Measurements from ENCODE around the gene FAM171A2. TPM values are rescaled to one million over a fixed set of nuclear protein-coding genes. Genes with fewer than 3 reads are reported as not detected.

Gene FAM171A2
- total and polyA plus RNA-seq, 4 donors, result 0.08 to 1.1 (median 0.18) TPM; not detected in 1

DNA sequence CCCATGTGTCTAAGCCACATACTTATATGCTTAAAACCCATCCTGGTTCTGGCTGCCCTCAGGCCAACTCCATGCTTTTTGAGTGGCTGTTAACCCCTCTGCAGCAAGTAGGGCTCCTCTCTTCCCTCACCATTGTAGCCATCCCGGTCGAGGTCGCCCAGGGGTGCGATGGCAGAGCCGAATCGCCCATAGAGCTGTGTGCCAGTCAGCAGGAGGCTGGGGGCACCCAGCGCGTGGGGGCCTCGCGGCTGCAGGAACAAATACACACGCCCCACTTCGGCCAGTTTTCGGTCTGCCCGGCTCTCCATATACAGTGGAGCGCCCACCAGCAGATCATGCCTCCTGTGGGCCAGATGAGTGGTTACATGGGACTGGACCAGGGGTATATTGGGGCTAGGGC, 19.7 kb upstream of the FAM171A2 start:
- TF ChIP-seq EGR1 (IDR thresholded peaks at IDR 0.05; ENCODE audit: low read depth in 2 of 2), result no peak
- TF ChIP-seq, protein P1, sequence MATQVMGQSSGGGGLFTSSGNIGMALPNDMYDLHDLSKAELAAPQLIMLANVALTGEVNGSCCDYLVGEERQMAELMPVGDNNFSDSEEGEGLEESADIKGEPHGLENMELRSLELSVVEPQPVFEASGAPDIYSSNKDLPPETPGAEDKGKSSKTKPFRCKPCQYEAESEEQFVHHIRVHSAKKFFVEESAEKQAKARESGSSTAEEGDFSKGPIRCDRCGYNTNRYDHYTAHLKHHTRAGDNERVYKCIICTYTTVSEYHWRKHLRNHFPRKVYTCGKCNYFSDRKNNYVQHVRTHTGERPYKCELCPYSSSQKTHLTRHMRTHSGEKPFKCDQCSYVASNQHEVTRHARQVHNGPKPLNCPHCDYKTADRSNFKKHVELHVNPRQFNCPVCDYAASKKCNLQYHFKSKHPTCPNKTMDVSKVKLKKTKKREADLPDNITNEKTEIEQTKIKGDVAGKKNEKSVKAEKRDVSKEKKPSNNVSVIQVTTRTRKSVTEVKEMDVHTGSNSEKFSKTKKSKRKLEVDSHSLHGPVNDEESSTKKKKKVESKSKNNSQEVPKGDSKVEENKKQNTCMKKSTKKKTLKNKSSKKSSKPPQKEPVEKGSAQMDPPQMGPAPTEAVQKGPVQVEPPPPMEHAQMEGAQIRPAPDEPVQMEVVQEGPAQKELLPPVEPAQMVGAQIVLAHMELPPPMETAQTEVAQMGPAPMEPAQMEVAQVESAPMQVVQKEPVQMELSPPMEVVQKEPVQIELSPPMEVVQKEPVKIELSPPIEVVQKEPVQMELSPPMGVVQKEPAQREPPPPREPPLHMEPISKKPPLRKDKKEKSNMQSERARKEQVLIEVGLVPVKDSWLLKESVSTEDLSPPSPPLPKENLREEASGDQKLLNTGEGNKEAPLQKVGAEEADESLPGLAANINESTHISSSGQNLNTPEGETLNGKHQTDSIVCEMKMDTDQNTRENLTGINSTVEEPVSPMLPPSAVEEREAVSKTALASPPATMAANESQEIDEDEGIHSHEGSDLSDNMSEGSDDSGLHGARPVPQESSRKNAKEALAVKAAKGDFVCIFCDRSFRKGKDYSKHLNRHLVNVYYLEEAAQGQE (IDR thresholded peaks at IDR 0.05), result no peak
- TF ChIP-seq, protein P2, sequence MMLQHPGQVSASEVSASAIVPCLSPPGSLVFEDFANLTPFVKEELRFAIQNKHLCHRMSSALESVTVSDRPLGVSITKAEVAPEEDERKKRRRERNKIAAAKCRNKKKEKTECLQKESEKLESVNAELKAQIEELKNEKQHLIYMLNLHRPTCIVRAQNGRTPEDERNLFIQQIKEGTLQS (IDR thresholded peaks at IDR 0.05), result no peak
- no peak for TF ChIP-seq HNF4A (conservative IDR thresholded peaks at IDR 0.05)
- no peak for TF ChIP-seq HNF4G (IDR thresholded peaks at IDR 0.05)
- no peak for TF ChIP-seq RAD21 (IDR thresholded peaks at IDR 0.05)
- TF ChIP-seq, protein P3, sequence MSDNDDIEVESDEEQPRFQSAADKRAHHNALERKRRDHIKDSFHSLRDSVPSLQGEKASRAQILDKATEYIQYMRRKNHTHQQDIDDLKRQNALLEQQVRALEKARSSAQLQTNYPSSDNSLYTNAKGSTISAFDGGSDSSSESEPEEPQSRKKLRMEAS (IDR thresholded peaks at IDR 0.05), result no peak
- no peak for TF ChIP-seq FOXA1 (IDR thresholded peaks at IDR 0.05)
- no peak for TF ChIP-seq RXRA (IDR thresholded peaks at IDR 0.05)
- TF ChIP-seq SP1 (IDR thresholded peaks at IDR 0.05), result no peak
- TF ChIP-seq JUND (IDR thresholded peaks at IDR 0.05), result no peak
- no peak for TF ChIP-seq YY1 (IDR thresholded peaks at IDR 0.05)
- WGBS, result 89% methylated on average over 15 of the region's 15 CpGs
- H3K4me1 ChIP-seq (ENCODE audit: control insufficient read depth in 4 of 4, insufficient read depth in 4 of 4, low read length in 3 of 4), result peaks cover 5 to 11% (median 7%) of the 10 kb centered on the region in 4 donors
- H3K27me3 ChIP-seq (ENCODE audit: control insufficient read depth in 4 of 4, insufficient read depth in 4 of 4, low read length in 3 of 4), result no peaks in the 10 kb centered on the region
- DNase-seq (ENCODE audit: low spot score), result no peak
- H3K4me3 ChIP-seq (ENCODE audit: low read depth in 1 of 3, low read length in 3 of 3), result no peak overlapping the region
- no peak overlapping the region for H3K27ac ChIP-seq (ENCODE audit: low read depth in 1 of 2, low read length in 2 of 2)
- no peaks in the 10 kb centered on the region for H3K36me3 ChIP-seq (ENCODE audit: control insufficient read depth in 4 of 4, insufficient read depth in 3 of 4, low read depth in 1 of 4, low read length in 3 of 4)
- H3K9me3 ChIP-seq (ENCODE audit: control insufficient read depth in 4 of 4, low read length in 3 of 4), result no peaks in the 10 kb centered on the region
- H3K9ac ChIP-seq (ENCODE audit: low read depth in 1 of 2, low read length in 2 of 2), result no peak overlapping the region

DNA sequence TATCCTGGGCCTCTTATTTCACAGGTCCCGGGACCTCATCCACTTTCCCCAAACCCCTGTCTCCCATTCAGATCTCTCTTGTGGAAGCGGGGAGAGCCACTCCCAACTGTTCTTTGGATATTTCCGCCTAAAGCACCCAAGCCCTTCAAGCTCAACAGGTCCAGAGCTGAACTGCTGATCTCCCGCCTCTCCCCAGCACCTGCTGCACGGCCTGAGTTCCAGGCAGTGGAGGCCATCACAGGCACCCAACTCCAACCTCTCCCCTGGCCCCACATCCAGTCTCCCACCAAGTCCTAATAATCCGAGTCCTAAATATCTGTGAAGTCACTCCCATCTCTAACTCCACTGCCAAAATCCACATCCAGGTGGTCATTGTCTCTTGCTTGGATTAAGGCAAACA, 19.3 kb upstream of the FAM171A2 start:
- Histone ChIP-seq H3K4me1 (ENCODE audit: control insufficient read depth in 4 of 4, insufficient read depth in 4 of 4, low read length in 3 of 4) (peaks cover 5 to 11% (median 7%) of the 10 kb centered on the region in 4 donors), H3K9me3 (ENCODE audit: control insufficient read depth in 4 of 4, low read length in 3 of 4) (no peaks in the 10 kb centered on the region), H3K36me3 (ENCODE audit: control insufficient read depth in 4 of 4, insufficient read depth in 3 of 4, low read depth in 1 of 4, low read length in 3 of 4) (no peaks in the 10 kb centered on the region), H3K4me3 (ENCODE audit: low read depth in 1 of 3, low read length in 3 of 3) (no peak overlapping the region), H3K9ac (ENCODE audit: low read depth in 1 of 2, low read length in 2 of 2) (no peak overlapping the region), H3K27me3 (ENCODE audit: control insufficient read depth in 4 of 4, insufficient read depth in 4 of 4, low read length in 3 of 4) (no peaks in the 10 kb centered on the region), H3K27ac (ENCODE audit: low read depth in 1 of 2, low read length in 2 of 2) (no peak overlapping the region)
- 88% methylated on average over 6 of the region's 6 CpGs for WGBS
- no peak for DNase-seq (ENCODE audit: low spot score)
- TF ChIP-seq, protein P3 (IDR thresholded peaks at IDR 0.05), result no peak
- no peak for TF ChIP-seq HNF4A (conservative IDR thresholded peaks at IDR 0.05)
- TF ChIP-seq RAD21 (IDR thresholded peaks at IDR 0.05), result no peak
- no peak for TF ChIP-seq NR2F2 (IDR thresholded peaks at IDR 0.05)
- TF ChIP-seq HNF4G (IDR thresholded peaks at IDR 0.05), result no peak
- TF ChIP-seq TAF1 (conservative IDR thresholded peaks at IDR 0.05), result no peak
- no peak for TF ChIP-seq YY1 (IDR thresholded peaks at IDR 0.05)
- TF ChIP-seq, protein P4, sequence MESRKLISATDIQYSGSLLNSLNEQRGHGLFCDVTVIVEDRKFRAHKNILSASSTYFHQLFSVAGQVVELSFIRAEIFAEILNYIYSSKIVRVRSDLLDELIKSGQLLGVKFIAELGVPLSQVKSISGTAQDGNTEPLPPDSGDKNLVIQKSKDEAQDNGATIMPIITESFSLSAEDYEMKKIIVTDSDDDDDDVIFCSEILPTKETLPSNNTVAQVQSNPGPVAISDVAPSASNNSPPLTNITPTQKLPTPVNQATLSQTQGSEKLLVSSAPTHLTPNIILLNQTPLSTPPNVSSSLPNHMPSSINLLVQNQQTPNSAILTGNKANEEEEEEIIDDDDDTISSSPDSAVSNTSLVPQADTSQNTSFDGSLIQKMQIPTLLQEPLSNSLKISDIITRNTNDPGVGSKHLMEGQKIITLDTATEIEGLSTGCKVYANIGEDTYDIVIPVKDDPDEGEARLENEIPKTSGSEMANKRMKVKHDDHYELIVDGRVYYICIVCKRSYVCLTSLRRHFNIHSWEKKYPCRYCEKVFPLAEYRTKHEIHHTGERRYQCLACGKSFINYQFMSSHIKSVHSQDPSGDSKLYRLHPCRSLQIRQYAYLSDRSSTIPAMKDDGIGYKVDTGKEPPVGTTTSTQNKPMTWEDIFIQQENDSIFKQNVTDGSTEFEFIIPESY (IDR thresholded peaks at IDR 0.05), result no peak
- no peak for TF ChIP-seq RXRA (IDR thresholded peaks at IDR 0.05)
- TF ChIP-seq, protein P5, sequence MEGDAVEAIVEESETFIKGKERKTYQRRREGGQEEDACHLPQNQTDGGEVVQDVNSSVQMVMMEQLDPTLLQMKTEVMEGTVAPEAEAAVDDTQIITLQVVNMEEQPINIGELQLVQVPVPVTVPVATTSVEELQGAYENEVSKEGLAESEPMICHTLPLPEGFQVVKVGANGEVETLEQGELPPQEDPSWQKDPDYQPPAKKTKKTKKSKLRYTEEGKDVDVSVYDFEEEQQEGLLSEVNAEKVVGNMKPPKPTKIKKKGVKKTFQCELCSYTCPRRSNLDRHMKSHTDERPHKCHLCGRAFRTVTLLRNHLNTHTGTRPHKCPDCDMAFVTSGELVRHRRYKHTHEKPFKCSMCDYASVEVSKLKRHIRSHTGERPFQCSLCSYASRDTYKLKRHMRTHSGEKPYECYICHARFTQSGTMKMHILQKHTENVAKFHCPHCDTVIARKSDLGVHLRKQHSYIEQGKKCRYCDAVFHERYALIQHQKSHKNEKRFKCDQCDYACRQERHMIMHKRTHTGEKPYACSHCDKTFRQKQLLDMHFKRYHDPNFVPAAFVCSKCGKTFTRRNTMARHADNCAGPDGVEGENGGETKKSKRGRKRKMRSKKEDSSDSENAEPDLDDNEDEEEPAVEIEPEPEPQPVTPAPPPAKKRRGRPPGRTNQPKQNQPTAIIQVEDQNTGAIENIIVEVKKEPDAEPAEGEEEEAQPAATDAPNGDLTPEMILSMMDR (IDR thresholded peaks at IDR 0.05; ENCODE audit: low read depth, low read length, missing input control), result no peak
- TF ChIP-seq, protein P1 (IDR thresholded peaks at IDR 0.05), result no peak
- TF ChIP-seq FOXA2 (IDR thresholded peaks at IDR 0.05), result no peak
- no peak for TF ChIP-seq FOXA1 (IDR thresholded peaks at IDR 0.05)
- no peak for TF ChIP-seq SP1 (IDR thresholded peaks at IDR 0.05)
- no peak for TF ChIP-seq GABPA (IDR thresholded peaks at IDR 0.05 in 1 of 2, conservative IDR thresholded peaks at IDR 0.05 in 1 of 2)
- TF ChIP-seq EGR1 (IDR thresholded peaks at IDR 0.05; ENCODE audit: low read depth in 2 of 2), result no peak
- TF ChIP-seq, protein P2 (IDR thresholded peaks at IDR 0.05), result no peak
- no peak for TF ChIP-seq JUND (IDR thresholded peaks at IDR 0.05)
